Femur (tissue), 1 donor: ENCODE measurements around the gene SSUH2.

ENCODE experiments used
- DNase-seq: peaks from one replicate; pipeline ENCODE4 v3.0.0-alpha.2; 2017

SSUH2 gene

GRCh38 chr3:8639659-8640000, 5.0 kb downstream of the SSUH2 start:
- no peak for DNase-seq

GRCh38 chr3:8638994-8639658, 5.5 kb downstream of the SSUH2 start:
- peak; percentile 64 for DNase-seq

- DNase-seq, result no peak
Measured at GRCh38 chr3:8637348-8637747, 7.2 kb downstream of the SSUH2 start.

- DNase-seq, result no peak
Measured at GRCh38 chr3:8635631-8636030, 9.0 kb downstream of the SSUH2 start.

GRCh38 chr3:8635125-8635524, 9.5 kb downstream of the SSUH2 start:
- no peak for DNase-seq

GRCh38 chr3:8632402-8633237, 12.0 kb downstream of the SSUH2 start:
- no peak for DNase-seq

GRCh38 chr3:8631661-8632060, 12.9 kb downstream of the SSUH2 start:
- no peak for DNase-seq

- DNase-seq, result peak; percentile 67
Measured at GRCh38 chr3:8629151-8630021, 15.2 kb downstream of the SSUH2 start.

GRCh38 chr3:8627949-8628348, 16.6 kb downstream of the SSUH2 start:
- DNase-seq, result no peak

- no peak for DNase-seq
Measured at GRCh38 chr3:8627201-8627940, 17.2 kb downstream of the SSUH2 start.

- DNase-seq, result peak; percentile 31
Measured at GRCh38 chr3:8625991-8626390, 18.6 kb downstream of the SSUH2 start.

GRCh38 chr3:8624612-8625011, 20.0 kb downstream of the SSUH2 start:
- DNase-seq, result no peak

- no peak for DNase-seq
Measured at GRCh38 chr3:8623741-8624140, 20.9 kb downstream of the SSUH2 start.

- peak; percentile 87 for DNase-seq
Measured at GRCh38 chr3:8622873-8623691, 21.5 kb downstream of the SSUH2 start.

GRCh38 chr3:8621872-8622271, 22.7 kb downstream of the SSUH2 start:
- peak; percentile 44 for DNase-seq

- DNase-seq, result no peak
Measured at GRCh38 chr3:8621141-8621540, 23.5 kb downstream of the SSUH2 start.

- DNase-seq, result no peak
Measured at GRCh38 chr3:8619548-8619947, 25.1 kb downstream of the SSUH2 start.

GRCh38 chr3:8618950-8619349, 25.6 kb downstream of the SSUH2 start:
- no peak for DNase-seq

GRCh38 chr3:8617921-8618320, 26.7 kb downstream of the SSUH2 start:
- DNase-seq, result no peak

GRCh38 chr3:8610951-8611350, 33.6 kb downstream of the SSUH2 start:
- DNase-seq, result peak; percentile 12

GRCh38 chr3:8608791-8609467, 35.7 kb downstream of the SSUH2 start:
- DNase-seq, result no peak
